GM19193 (cell line): Measurements from ENCODE around the gene AQP12A.
"Not testable (repeated sequence)": the region's sequence is repeated elsewhere in the genome, so short reads cannot be mapped to it uniquely, and the experiment has no call there.

ENCODE experiments used
- POLR2A ChIP-seq: IDR thresholded peaks from 4 replicates; pipeline ENCODE4 v1.6.1; 2011; ENCODE audit not compliant: insufficient read depth, insufficient read length; ENCODE audit errors: extremely low read depth

Gene AQP12A

GRCh38 chr2:240691631-240692420 lies at the start of gene AQP12A:
Gene AQP12A (plus strand): TSS chr2:240691866. CDS start chr2:240691914, 48 bp downstream.
- TF ChIP-seq POLR2A, result not testable (repeated sequence)

DNA sequence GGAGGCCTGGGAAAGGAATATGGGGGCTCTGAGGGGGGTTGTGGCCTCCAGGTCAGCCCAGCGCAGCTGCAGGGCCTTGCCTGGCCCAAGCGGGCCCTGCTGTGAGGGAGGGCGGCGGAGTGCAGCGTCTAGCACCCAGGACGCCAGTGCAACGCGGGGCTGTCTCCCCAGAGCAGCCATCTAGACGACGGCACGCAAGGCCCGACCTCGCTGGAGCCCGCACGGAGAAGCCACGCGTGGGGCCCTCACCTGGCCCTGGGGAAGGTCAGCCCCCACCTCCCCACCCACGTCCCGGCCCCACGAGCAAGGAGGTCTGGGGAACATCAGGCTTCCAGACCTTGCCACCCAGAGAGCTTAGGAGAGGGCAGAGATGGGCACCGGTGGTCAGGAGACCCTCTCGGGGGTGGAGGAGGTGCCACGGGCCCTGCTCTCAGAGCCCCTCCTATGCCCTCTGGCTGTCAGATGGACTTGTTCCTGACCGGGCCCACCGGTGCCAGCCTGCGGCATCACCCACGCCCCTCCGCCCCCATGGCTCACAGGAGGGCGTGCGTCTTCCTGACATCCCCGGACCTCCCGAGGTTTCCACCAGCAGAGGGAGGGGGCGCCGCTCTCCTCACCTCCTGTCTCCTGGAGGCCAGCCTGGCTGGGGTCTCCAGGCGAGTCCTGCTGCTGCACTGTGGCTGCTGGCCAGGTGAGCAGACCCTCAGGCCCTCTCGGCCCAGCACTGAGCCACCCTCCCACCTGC lies 49.4 kb upstream of the AQP12A start:
- TF ChIP-seq POLR2A, result no peak

GRCh38 chr2:240642806-240643092 lies 48.9 kb upstream of the AQP12A start:
- TF ChIP-seq POLR2A, result no peak

- TF ChIP-seq POLR2A, result no peak
These were observed 48.4 kb upstream of the AQP12A start for GRCh38 chr2:240643093-240643810.

DNA sequence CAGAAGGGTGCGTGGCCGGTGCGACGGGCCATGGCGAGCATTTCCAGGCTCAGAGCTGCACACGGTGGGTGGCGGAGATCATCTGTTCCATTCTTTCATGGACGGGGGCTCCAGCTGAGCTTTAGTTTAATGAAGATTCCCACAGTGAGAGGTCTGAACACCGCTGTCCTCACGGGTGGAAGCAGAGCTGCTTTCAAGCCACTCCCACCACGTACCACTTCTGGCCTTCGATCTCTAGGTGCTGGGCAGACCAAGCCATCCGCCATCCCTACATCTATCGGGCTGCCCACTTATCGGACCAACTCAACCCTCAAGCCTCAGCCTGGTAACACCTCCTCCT lies 47.9 kb upstream of the AQP12A start:
- no peak for TF ChIP-seq POLR2A

DNA sequence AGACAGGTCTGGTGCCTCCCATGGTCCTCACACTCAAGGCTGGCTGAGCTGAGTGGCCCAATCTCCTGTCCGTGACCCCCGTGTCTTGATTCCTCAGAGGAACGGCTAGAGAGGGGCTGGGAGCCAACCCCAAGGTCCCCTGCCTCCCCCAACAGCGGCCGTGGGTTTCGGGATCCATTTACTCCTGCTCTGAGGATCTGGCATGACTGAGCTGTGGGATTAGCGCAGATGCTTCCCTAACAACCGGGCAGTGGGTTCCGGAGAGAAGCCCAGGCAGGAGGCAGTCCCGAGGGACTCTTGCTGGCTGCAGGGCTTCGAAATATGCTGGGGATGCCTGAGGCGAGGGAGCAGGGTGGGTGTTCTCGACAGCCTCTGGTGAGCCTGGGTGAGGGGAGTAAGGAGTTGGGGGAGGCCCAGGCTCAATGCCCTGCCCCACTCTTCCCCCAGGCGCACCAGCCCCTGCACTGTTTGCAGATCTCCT lies 47.5 kb upstream of the AQP12A start:
- no peak for TF ChIP-seq POLR2A

DNA sequence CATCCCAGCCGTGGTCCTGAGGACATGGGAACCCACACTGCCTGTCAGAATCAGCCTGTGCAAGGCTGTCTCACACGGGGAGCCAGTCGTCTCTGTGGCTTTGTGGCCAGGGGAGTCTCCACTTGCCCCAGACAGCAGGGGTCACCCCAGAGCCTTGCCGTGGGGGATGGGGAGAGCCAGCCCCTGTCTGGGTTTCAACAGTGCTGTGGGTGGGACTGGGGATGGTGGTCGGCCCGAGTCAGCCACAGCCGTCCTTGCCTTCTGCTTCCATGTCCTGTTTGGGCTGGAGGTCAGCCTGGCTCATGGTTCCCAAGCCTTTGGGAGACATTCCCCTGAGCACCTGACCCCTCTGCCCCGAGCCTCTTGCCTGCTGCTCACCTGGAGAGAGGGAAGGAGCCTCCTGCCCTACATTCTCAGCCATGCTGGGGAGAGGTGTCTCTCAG lies 46.8 kb upstream of the AQP12A start:
- no peak for TF ChIP-seq POLR2A

- TF ChIP-seq POLR2A, result no peak
These were observed 46.3 kb upstream of the AQP12A start for GRCh38 chr2:240645346-240645745.

DNA sequence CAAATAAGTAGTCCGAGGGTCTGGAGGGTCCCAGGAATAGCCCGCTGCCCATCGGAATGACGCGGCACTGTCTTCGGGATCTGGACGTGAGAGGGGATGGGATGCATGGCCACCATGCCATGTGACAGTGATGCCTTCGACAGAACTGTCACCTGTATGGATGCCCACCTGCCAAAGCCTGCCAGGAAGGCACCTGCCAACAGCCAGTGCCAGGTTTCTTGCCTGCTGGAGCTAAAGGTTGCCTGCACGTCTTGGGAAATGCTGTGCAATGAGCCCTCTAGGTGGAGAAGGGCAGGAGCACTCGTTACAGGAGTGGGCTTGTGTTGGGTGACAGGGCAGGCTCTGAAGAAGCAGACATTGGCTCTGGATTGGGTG lies 45.9 kb upstream of the AQP12A start:
- no peak for TF ChIP-seq POLR2A

- TF ChIP-seq POLR2A, result no peak
These were observed 45.3 kb upstream of the AQP12A start for GRCh38 chr2:240646176-240646899.

DNA sequence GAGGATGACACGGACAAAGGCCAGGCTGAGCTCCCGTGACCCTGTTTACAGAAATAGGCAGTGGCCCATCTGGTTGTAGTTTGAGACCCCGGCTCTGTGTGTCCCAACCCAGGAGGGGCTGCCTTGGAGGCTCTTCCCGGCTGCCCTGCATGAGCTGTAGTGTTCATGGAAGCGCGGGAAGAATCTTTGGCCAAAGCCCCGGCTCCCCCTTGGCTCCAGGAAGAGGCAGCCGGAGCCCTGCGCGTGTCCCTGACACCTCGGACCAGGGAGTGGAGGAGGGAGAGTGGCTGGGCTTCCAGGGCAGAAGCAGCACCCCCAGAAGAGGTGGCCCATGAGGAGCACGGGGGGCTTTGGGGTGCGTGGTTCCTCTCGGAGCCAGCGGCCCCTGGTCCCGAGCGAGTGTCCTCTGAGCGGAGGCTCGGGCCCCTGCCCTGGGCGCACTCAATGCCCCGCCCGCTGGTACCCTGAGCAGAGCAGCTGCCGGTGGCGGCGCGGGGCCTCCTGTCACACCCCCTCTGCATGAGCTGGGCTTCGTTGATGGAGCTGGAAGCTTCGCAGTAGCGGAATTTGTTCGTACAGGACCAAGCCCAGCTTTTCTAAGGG lies 44.7 kb upstream of the AQP12A start:
- TF ChIP-seq POLR2A, result no peak

DNA sequence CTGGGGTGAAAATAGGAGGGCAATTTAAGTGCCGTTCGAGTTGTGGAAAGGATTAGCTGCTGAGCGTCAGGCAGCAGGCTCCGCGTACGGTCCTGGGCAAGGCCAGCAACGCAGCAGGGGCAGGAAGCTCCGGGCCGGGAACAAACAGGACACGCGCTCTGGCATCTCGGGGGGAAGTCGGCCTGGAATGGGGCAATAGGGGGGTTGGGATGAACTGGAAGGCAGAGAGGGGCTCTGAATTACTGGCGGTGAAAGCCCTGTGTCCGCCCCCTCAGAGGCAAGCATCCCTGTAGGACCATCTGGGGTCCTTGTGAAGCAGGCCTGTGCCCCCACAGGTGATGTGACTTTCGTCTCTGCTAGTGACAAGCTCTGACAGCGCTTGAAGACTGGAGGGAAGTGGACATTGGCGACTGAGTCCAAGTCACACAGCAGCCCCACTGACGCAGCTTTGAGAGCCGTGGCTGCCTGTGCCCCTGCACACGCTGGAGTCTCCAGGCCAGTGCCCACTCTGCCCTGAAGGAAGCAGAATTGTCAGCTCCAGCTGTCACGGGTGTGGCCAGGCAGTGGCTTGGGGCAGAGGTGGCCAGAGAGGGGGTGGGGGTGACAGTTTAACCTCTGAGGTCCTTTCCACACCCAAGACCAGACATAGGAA lies 44.0 kb upstream of the AQP12A start:
- no peak for TF ChIP-seq POLR2A

DNA sequence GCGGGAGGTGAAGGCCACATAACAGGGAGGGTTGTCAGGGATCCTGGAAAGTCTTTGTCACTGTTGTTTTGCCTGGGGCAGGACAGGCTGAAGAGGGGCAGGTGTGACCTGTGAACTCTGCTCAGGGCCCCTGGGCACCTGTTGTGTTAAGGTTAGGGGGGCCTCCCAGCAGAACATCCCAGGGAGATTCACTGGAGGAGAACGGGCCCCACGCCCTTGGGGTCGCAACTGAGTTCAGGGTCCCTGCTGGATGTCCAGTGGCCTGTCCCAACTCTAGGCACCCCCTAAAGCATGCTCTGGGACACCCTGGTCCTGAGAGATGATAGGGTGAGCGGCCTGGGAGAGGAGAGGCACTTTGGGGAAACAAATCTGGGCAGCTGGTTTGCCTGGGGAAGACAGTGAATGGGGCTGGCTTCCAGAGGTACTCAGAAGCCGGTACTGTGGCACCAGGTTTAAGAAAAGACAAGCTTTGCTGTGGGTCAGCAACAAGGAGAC lies 43.5 kb upstream of the AQP12A start:
- no peak for TF ChIP-seq POLR2A

GRCh38 chr2:240648650-240649275 lies 42.9 kb upstream of the AQP12A start:
- no peak for TF ChIP-seq POLR2A

DNA sequence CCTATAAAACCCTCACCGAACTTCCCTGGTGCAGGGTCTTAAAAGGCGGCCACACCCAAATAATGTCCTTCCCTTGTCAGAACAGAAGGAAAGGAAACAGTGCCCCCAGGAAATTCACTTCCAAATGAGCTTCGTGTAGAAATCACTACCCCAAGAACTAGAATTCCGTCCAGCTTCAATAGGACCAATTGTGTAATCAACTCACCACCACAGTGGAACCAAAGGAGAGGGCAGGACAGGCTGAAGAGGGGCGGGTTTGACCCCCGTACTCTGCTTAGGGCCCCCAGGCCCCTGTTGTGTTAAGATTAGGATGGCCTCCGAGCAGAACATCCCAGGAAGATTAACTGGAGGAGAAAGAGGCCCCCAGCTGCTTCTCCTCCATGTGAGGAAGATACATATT lies 42.3 kb upstream of the AQP12A start:
- no peak for TF ChIP-seq POLR2A
